Nephron (organoid): ENCODE results near the gene ARL13A.

Experiments
- H3K27ac Mint-ChIP-seq, 3 experiments: 2 replicates each; pipeline ENCODE4 v1.8.0; 2020; ENCODE audit warnings: mixed read lengths in 3 of 3, mild to moderate bottlenecking in 2 of 3, moderate library complexity in 1 of 3
- H3K27me3 Mint-ChIP-seq: 2 replicates; pipeline ENCODE4 v1.8.0; 2021; ENCODE audit warnings: low read depth, mild to moderate bottlenecking, moderate library complexity, mixed read lengths
- H3K36me3 Mint-ChIP-seq: 2 replicates; pipeline ENCODE4 v1.8.0; 2020; ENCODE audit warnings: low read depth, mixed read lengths
- H3K4me1 Mint-ChIP-seq: 2 replicates; pipeline ENCODE4 v1.8.0; 2020; ENCODE audit warnings: mixed read lengths
- H3K4me3 Mint-ChIP-seq, 3 experiments: 2 replicates each; pipeline ENCODE4 v1.8.0; 2020; ENCODE audit warnings: mild to moderate bottlenecking in 3 of 3, mixed read lengths in 3 of 3, moderate library complexity in 2 of 3
- H3K9me3 Mint-ChIP-seq: 2 replicates; pipeline ENCODE4 v1.8.0; 2020; ENCODE audit warnings: mixed read lengths
- CTCF ChIP-seq, 3 experiments: fragments of 200-600 bp; sonication (generic); IDR thresholded peaks; one replicate each; pipeline ENCODE4 v1.5.0; 2021; ENCODE audit warnings: antibody characterized with exemption in 3 of 3; ENCODE audit not compliant: unreplicated experiment in 3 of 3

The ARL13A gene

GRCh38 chrX:100931925-100932285 lies 37.6 kb upstream of the ARL13A start:
- Mint-ChIP-seq H3K4me3 (peak overlapping the region in 1 of 3 experiments; percentile 19), H3K4me1 (no peaks in the 10 kb centered on the region), H3K36me3 (no peaks in the 10 kb centered on the region), H3K9me3 (peaks cover 19% of the 10 kb centered on the region), H3K27ac (no peak overlapping the region), H3K27me3 (peaks cover 15% of the 10 kb centered on the region)
- no peak for TF ChIP-seq CTCF (IDR thresholded peaks at IDR 0.05; ENCODE audit: unreplicated experiment in 3 of 3)

GRCh38 chrX:100935767-100936166 lies 33.7 kb upstream of the ARL13A start:
- Mint-ChIP-seq H3K36me3 (no peaks in the 10 kb centered on the region), H3K27me3 (no peaks in the 10 kb centered on the region), H3K27ac (no peak overlapping the region), H3K4me3 (no peak overlapping the region), H3K4me1 (no peaks in the 10 kb centered on the region), H3K9me3 (peaks cover 17% of the 10 kb centered on the region)
- TF ChIP-seq CTCF (IDR thresholded peaks at IDR 0.05; ENCODE audit: unreplicated experiment in 3 of 3) = no peak

- no peak for TF ChIP-seq CTCF (IDR thresholded peaks at IDR 0.05; ENCODE audit: unreplicated experiment in 3 of 3)
- Mint-ChIP-seq H3K27ac (no peak overlapping the region), H3K4me1 (no peaks in the 10 kb centered on the region), H3K4me3 (no peak overlapping the region), H3K9me3 (peaks cover 7% of the 10 kb centered on the region), H3K36me3 (no peaks in the 10 kb centered on the region), H3K27me3 (no peaks in the 10 kb centered on the region)
These were observed 30.2 kb upstream of the ARL13A start for GRCh38 chrX:100939333-100939732.

- Mint-ChIP-seq H3K27me3 (no peaks in the 10 kb centered on the region), H3K36me3 (no peaks in the 10 kb centered on the region), H3K27ac (no peak overlapping the region), H3K4me1 (no peaks in the 10 kb centered on the region), H3K9me3 (peaks cover 8% of the 10 kb centered on the region), H3K4me3 (no peak overlapping the region)
- TF ChIP-seq CTCF (IDR thresholded peaks at IDR 0.05; ENCODE audit: unreplicated experiment in 3 of 3) = no peak
These were observed 24.9 kb upstream of the ARL13A start for GRCh38 chrX:100944601-100945000.

- no peak for TF ChIP-seq CTCF (IDR thresholded peaks at IDR 0.05; ENCODE audit: unreplicated experiment in 3 of 3)
These were observed 23.1 kb upstream of the ARL13A start for GRCh38 chrX:100946299-100946927.

GRCh38 chrX:100948557-100948956 lies 21.0 kb upstream of the ARL13A start:
- Mint-ChIP-seq H3K4me3 (no peak overlapping the region), H3K27me3 (no peaks in the 10 kb centered on the region), H3K36me3 (no peaks in the 10 kb centered on the region), H3K4me1 (no peaks in the 10 kb centered on the region), H3K9me3 (peaks cover 15% of the 10 kb centered on the region), H3K27ac (no peak overlapping the region)
- no peak for TF ChIP-seq CTCF (IDR thresholded peaks at IDR 0.05; ENCODE audit: unreplicated experiment in 3 of 3)

More at GRCh38 chrX:100946299-100946927, 23.1 kb upstream of the ARL13A start:
- no peak overlapping the region for H3K4me3 Mint-ChIP-seq
- peaks cover 8% of the 10 kb centered on the region for H3K9me3 Mint-ChIP-seq
- H3K27ac Mint-ChIP-seq = no peak overlapping the region
- no peaks in the 10 kb centered on the region for H3K27me3 Mint-ChIP-seq
- no peaks in the 10 kb centered on the region for H3K36me3 Mint-ChIP-seq
- no peaks in the 10 kb centered on the region for H3K4me1 Mint-ChIP-seq
